CD14-positive monocyte (primary cell): ENCODE data around the gene RAVER1. TPM values are rescaled to one million over a fixed set of nuclear protein-coding genes. Genes with fewer than 3 reads are reported as not detected.

Source experiments
- DNase-seq, 3 donors: peaks; one replicate each; pipeline ENCODE4 v3.0.0-alpha.2; 2011 to 2022
- H2AFZ ChIP-seq: 2 replicates; pipeline ENCODE4 v1.6.0; 2012; ENCODE audit warnings: mild to moderate bottlenecking, low read depth, low read length, inconsistent platforms; ENCODE audit not compliant: insufficient read depth, poor library complexity, severe bottlenecking
- H3K27ac ChIP-seq, 2 donors: 1 replicate in 1 of 2; 2 replicates in 1 of 2; pipeline ENCODE4 v1.5.1; 2012 to 2013; ENCODE audit warnings: low read length in 2 of 2, control low read depth in 1 of 2, inconsistent platforms in 1 of 2, low read depth in 1 of 2, mild to moderate bottlenecking in 1 of 2
- H3K27me3 ChIP-seq, 2 donors: one replicate each; pipeline versions ENCODE4 v1.6.0 to v1.6.1; 2011 to 2013; ENCODE audit warnings: low read length in 2 of 2; ENCODE audit not compliant: control insufficient read depth in 2 of 2, insufficient read depth in 2 of 2
- H3K36me3 ChIP-seq, 2 donors: replicated peaks in 1 of 2; 1 replicate in 1 of 2; 2 replicates in 1 of 2; pipeline versions ENCODE4 v1.5.1 to v1.6.1; 2012 to 2013; ENCODE audit warnings: low read length in 2 of 2, control low read depth in 1 of 2, inconsistent platforms in 1 of 2, mild to moderate bottlenecking in 1 of 2; ENCODE audit not compliant: insufficient read depth in 2 of 2, control insufficient read depth in 1 of 2
- H3K4me1 ChIP-seq, 2 donors: 1 replicate in 1 of 2; 2 replicates in 1 of 2; pipeline versions ENCODE4 v1.5.1 to v1.6.1; 2012 to 2013; ENCODE audit warnings: low read length in 2 of 2, control low read depth in 1 of 2, inconsistent platforms in 1 of 2, mild to moderate bottlenecking in 1 of 2, moderate library complexity in 1 of 2; ENCODE audit not compliant: insufficient read depth in 2 of 2, control insufficient read depth in 1 of 2
- H3K4me2 ChIP-seq: replicated peaks from 2 replicates; pipeline ENCODE3; 2012; ENCODE audit warnings: low read length, moderate library complexity, mild to moderate bottlenecking; ENCODE audit not compliant: poor library complexity, severe bottlenecking; ENCODE audit errors: extremely low read depth
- H3K4me3 ChIP-seq, 3 experiments: fragments of 200-600 bp in 1 of 3; sonication (generic) in 1 of 3; replicated peaks in 1 of 3; 1 replicate in 2 of 3; 2 replicates in 1 of 3; pipeline ENCODE4 v1.5.1; 2011 to 2013; ENCODE audit warnings: low read length in 3 of 3, mild to moderate bottlenecking in 3 of 3, control low read depth in 2 of 3, low read depth in 2 of 3, inconsistent platforms in 1 of 3, moderate library complexity in 1 of 3
- H3K79me2 ChIP-seq: 2 replicates; pipeline ENCODE4 v1.6.0; 2012; ENCODE audit warnings: mild to moderate bottlenecking, control low read depth, inconsistent platforms, low read length, moderate library complexity; ENCODE audit not compliant: insufficient read depth
- H3K9ac ChIP-seq: 2 replicates; pipeline ENCODE4 v1.6.0; 2017; ENCODE audit warnings: low read length, mild to moderate bottlenecking; ENCODE audit not compliant: insufficient read depth, poor library complexity, severe bottlenecking
- H3K9me3 ChIP-seq, 2 donors: replicated peaks in 1 of 2; 1 replicate in 1 of 2; 2 replicates in 1 of 2; pipeline versions ENCODE4 v1.5.1 to v1.6.1; 2012 to 2013; ENCODE audit warnings: low read length in 2 of 2, control low read depth in 1 of 2; ENCODE audit not compliant: control insufficient read depth in 1 of 2, insufficient read depth in 1 of 2
- H4K20me1 ChIP-seq: 2 replicates; pipeline ENCODE4 v1.6.0; 2012; ENCODE audit warnings: mild to moderate bottlenecking, low read length, control low read depth, moderate library complexity; ENCODE audit not compliant: insufficient read depth
- H3K27ac Mint-ChIP-seq, 7 donors: one replicate each; pipeline ENCODE4 v1.8.0; 2020; ENCODE audit warnings: mild to moderate bottlenecking in 7 of 7, mixed read lengths in 7 of 7, moderate library complexity in 6 of 7, inconsistent platforms in 2 of 7
- H3K27me3 Mint-ChIP-seq, 3 donors: one replicate each; pipeline ENCODE4 v1.8.0; 2021 to 2022; ENCODE audit warnings: low read depth in 3 of 3, mild to moderate bottlenecking in 3 of 3, mixed read lengths in 3 of 3, moderate library complexity in 3 of 3, inconsistent platforms in 1 of 3
- H3K36me3 Mint-ChIP-seq, 2 donors: one replicate each; pipeline ENCODE4 v1.8.0; 2020; ENCODE audit warnings: mixed read lengths in 2 of 2, inconsistent platforms in 1 of 2, mild to moderate bottlenecking in 1 of 2
- H3K4me1 Mint-ChIP-seq: one replicate; pipeline ENCODE4 v1.8.0; 2020; ENCODE audit warnings: mild to moderate bottlenecking, mixed read lengths
- H3K4me3 Mint-ChIP-seq, 2 donors: one replicate each; pipeline ENCODE4 v1.8.0; 2020; ENCODE audit warnings: mild to moderate bottlenecking in 2 of 2, mixed read lengths in 2 of 2, moderate library complexity in 1 of 2
- H3K9me3 Mint-ChIP-seq, 7 donors: one replicate each; pipeline ENCODE4 v1.8.0; 2020 to 2022; ENCODE audit warnings: mixed read lengths in 7 of 7, mild to moderate bottlenecking in 6 of 7, moderate library complexity in 6 of 7, inconsistent platforms in 2 of 7
- CTCF ChIP-seq: fragments of 200-600 bp; IDR thresholded peaks from one replicate; pipeline ENCODE4 v1.8.0; 2022; ENCODE audit warnings: antibody characterized with exemption, mild to moderate bottlenecking
- WGBS: methylation state at CpG from one replicate; pipeline ENCODE4 v1.1.5; 2013; ENCODE audit warnings: missing lambda C conversion rate; ENCODE audit not compliant: insufficient coverage; 5-methylcytosine and 5-hydroxymethylcytosine counted together
- intact Hi-C, 2 donors: fragments of 100-400 bp; cut with micrococcal nuclease; formaldehyde crosslinking; loops; one replicate each; pipeline versions ENCODE4 v1.15.0 to v1.15.1; 2023
- polyA plus RNA-seq, 3 donors: library from polyadenylated mRNA; depleted of rRNA in 1 of 3; unstranded in 2 of 3; stranded (reverse) in 1 of 3; fragments of 300-500 nt in 2 of 3; fragments of >200 nt in 1 of 3; fragmentation: Illumina TruSeq in 2 of 3; gene quantifications; 1 replicate in 2 of 3; 2 replicates in 1 of 3; pipeline ENCODE4 v1.2.3, GENCODE V29; 2012 to 2021

RAVER1 gene
- polyA plus RNA-seq, 3 donors = 6.0 to 20.7 (median 9.0) TPM

GRCh38 chr19:10321874-10322835 is 11.2 kb downstream of the RAVER1 start:
- Mint-ChIP-seq H3K9me3 (no peaks in the 10 kb centered on the region), H3K4me3 (no peak overlapping the region), H3K27me3 (peaks cover 0 to 2% (median 0%) of the 10 kb centered on the region in 3 donors), H3K4me1 (no peaks in the 10 kb centered on the region), H3K27ac (peak overlapping the region in 1 of 7 donors; percentile 68), H3K36me3 (peaks cover 58 to 90% of the 10 kb centered on the region in 2 donors)
- peaks cover 4% of the 10 kb centered on the region for H3K79me2 ChIP-seq
- no peaks in the 10 kb centered on the region for H3K4me1 ChIP-seq
- no peak overlapping the region for H2AFZ ChIP-seq
- H3K4me2 ChIP-seq = no peak overlapping the region
- H3K9me3 ChIP-seq = no peaks in the 10 kb centered on the region
- H4K20me1 ChIP-seq = peaks cover 20% of the 10 kb centered on the region
- no peaks in the 10 kb centered on the region for H3K27me3 ChIP-seq
- H3K36me3 ChIP-seq = peaks cover 90 to 97% of the 10 kb centered on the region in 2 donors
- H3K9ac ChIP-seq = no peak overlapping the region
- 100% methylated on average over 10 of the region's 19 CpGs for WGBS
- no peak for DNase-seq
- intact Hi-C loops = no loop called here
- TF ChIP-seq CTCF = no peak
- H3K27ac ChIP-seq = no peak overlapping the region
- H3K4me3 ChIP-seq = no peak overlapping the region

DNA sequence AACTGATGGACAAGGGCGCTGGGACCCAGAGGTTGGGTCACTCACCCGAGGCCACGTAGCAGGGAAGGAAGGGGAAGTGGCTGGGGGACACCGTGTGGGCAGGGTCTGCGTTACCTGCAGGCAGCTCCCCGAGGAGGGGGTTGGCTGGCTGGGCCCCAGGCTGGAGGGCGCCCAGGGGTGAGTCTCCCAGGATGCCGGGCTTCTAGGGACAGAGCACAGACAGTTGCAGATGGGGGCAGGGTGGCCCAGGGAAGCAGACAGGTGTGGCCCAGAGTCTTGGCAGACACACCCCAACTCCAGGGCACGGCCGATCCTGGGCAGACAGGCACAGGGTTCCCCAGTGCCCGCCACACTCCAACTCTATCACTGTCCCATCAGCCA is 11.9 kb downstream of the RAVER1 start:
- Mint-ChIP-seq H3K27ac (peak overlapping the region in 1 of 7 donors; percentile 20), H3K4me1 (no peaks in the 10 kb centered on the region), H3K9me3 (no peaks in the 10 kb centered on the region), H3K36me3 (peaks cover 58 to 90% of the 10 kb centered on the region in 2 donors), H3K4me3 (no peak overlapping the region), H3K27me3 (peaks cover 0 to 2% (median 0%) of the 10 kb centered on the region in 3 donors)
- H3K4me3 ChIP-seq = no peak overlapping the region
- no peak overlapping the region for H3K27ac ChIP-seq
- WGBS = 83% methylated on average over 11 of the region's 11 CpGs
- no peaks in the 10 kb centered on the region for H3K4me1 ChIP-seq
- H2AFZ ChIP-seq = no peak overlapping the region
- no peak overlapping the region for H3K4me2 ChIP-seq
- peaks cover 92 to 97% of the 10 kb centered on the region in 2 donors for H3K36me3 ChIP-seq
- H3K9me3 ChIP-seq = no peaks in the 10 kb centered on the region
- peaks cover 17% of the 10 kb centered on the region for H4K20me1 ChIP-seq
- H3K9ac ChIP-seq = no peak overlapping the region
- H3K79me2 ChIP-seq = no peaks in the 10 kb centered on the region
- DNase-seq = no peak
- no peak for TF ChIP-seq CTCF
- intact Hi-C loops = no loop called here
- H3K27me3 ChIP-seq = no peaks in the 10 kb centered on the region
